GM19025 (cell line): ENCODE measurements around the gene GPR152.
"Not testable (repeated sequence)": the region's sequence is repeated elsewhere in the genome, so short reads cannot be mapped to it uniquely, and the experiment has no call there.

Source experiments
- ATAC-seq: cut with Tn5 transposase; IDR thresholded peaks from one replicate; pipeline ENCODE4 v1.9.1; 2021; ENCODE audit warnings: mild to moderate bottlenecking, low read depth, moderate library complexity; ENCODE audit not compliant: unreplicated experiment

GPR152 gene

GRCh38 chr11:67431346-67432249 lies 20.9 kb downstream of the GPR152 start:
- ATAC-seq = no peak

GRCh38 chr11:67429722-67430121 lies 22.8 kb downstream of the GPR152 start:
- ATAC-seq = no peak

- ATAC-seq = no peak
Observed at GRCh38 chr11:67429038-67429668, 23.4 kb downstream of the GPR152 start.

- peak; percentile 74 for ATAC-seq
Observed at GRCh38 chr11:67428052-67429001, 24.2 kb downstream of the GPR152 start, which contains the start of gene RPS6KB2. RPS6KB2 (plus strand) TSS chr11:67428494; CDS start chr11:67428546, 52 bp downstream.

GRCh38 chr11:67427364-67427859 lies 25.1 kb downstream of the GPR152 start:
- not testable (repeated sequence) for ATAC-seq

GRCh38 chr11:67423891-67424613 lies 28.5 kb downstream of the GPR152 start:
- no peak for ATAC-seq

- no peak for ATAC-seq
Observed at GRCh38 chr11:67423466-67423865, 29.1 kb downstream of the GPR152 start.

GRCh38 chr11:67422891-67423290 lies 29.6 kb downstream of the GPR152 start:
- no peak for ATAC-seq

GRCh38 chr11:67421430-67422031 lies 31.0 kb downstream of the GPR152 start:
- ATAC-seq = no peak

GRCh38 chr11:67420646-67421429 lies 31.7 kb downstream of the GPR152 start:
- ATAC-seq = peak; percentile 90

GRCh38 chr11:67420147-67420645 lies 32.3 kb downstream of the GPR152 start:
- ATAC-seq = no peak

GRCh38 chr11:67419325-67420049 lies 33.0 kb downstream of the GPR152 start:
- ATAC-seq = no peak

- no peak for ATAC-seq
Observed at GRCh38 chr11:67418476-67419281, 33.9 kb downstream of the GPR152 start.

- ATAC-seq = no peak
Observed at GRCh38 chr11:67417425-67417824, 35.1 kb downstream of the GPR152 start.

GRCh38 chr11:67416416-67417335 lies 35.9 kb downstream of the GPR152 start:
- no peak for ATAC-seq
